Neural cell (in vitro differentiated cells): Measurements from ENCODE around the gene KCTD18. TPM values are rescaled to one million over a fixed set of nuclear protein-coding genes. Genes with fewer than 3 reads are reported as not detected.

Experiments used
- H2AFZ ChIP-seq: fragments of 200-600, 300-800 bp; sonication (generic), shearing (Covaris generic); 2 replicates; pipeline ENCODE4 v1.6.0; 2014; ENCODE audit warnings: low read depth, mild to moderate bottlenecking, antibody characterized with exemption, low read length, moderate library complexity
- H3F3A ChIP-seq: fragments of 200-600 bp; shearing (Covaris generic); 2 replicates; pipeline ENCODE4 v1.6.1; 2016; ENCODE audit warnings: mild to moderate bottlenecking, moderate library complexity, mixed read lengths, antibody characterized with exemption, low read length; ENCODE audit not compliant: insufficient read depth, poor library complexity, severe bottlenecking
- H3K27ac ChIP-seq: fragments of 200-600, 300-800 bp; sonication (generic), shearing (Covaris generic); 2 replicates; pipeline ENCODE4 v1.5.1; 2014; ENCODE audit warnings: mild to moderate bottlenecking, low read length, moderate library complexity
- H3K27me3 ChIP-seq: fragments of 300-800, 200-600 bp; sonication (generic), shearing (Covaris generic); 2 replicates; pipeline ENCODE4 v1.6.0; 2014; ENCODE audit warnings: mild to moderate bottlenecking, low read depth, low read length, moderate library complexity; ENCODE audit not compliant: insufficient read depth
- H3K36me3 ChIP-seq: fragments of 300-800, 200-600 bp; sonication (generic), shearing (Covaris generic); 2 replicates; pipeline ENCODE4 v1.5.1; 2014; ENCODE audit warnings: mild to moderate bottlenecking, antibody characterized with exemption, low read length, moderate library complexity; ENCODE audit not compliant: insufficient read depth
- H3K4me2 ChIP-seq: fragments of 300-800, 200-600 bp; sonication (generic), shearing (Covaris generic); 2 replicates; pipeline ENCODE4 v1.6.0; 2014; ENCODE audit warnings: mild to moderate bottlenecking, low read length
- H3K4me3 ChIP-seq: fragments of 300-800, 200-600 bp; sonication (generic), shearing (Covaris generic); 2 replicates; pipeline ENCODE4 v1.5.1; 2014; ENCODE audit warnings: mild to moderate bottlenecking, low read length, moderate library complexity
- H3K79me2 ChIP-seq: fragments of 200-600 bp; shearing (Covaris generic); replicated peaks from 2 replicates; pipeline ENCODE4 v1.6.0; 2014; ENCODE audit warnings: mild to moderate bottlenecking, low read length, moderate library complexity; ENCODE audit not compliant: insufficient read depth
- H3K9ac ChIP-seq: fragments of 300-800, 200-600 bp; sonication (generic), shearing (Covaris generic); 2 replicates; pipeline ENCODE4 v1.6.1; 2016; ENCODE audit warnings: mild to moderate bottlenecking, low read length, mixed read lengths
- H3K9me2 ChIP-seq: fragments of 200-600 bp; shearing (Covaris generic); 2 replicates; pipeline ENCODE4 v1.6.1; 2016; ENCODE audit warnings: mild to moderate bottlenecking, low read length, mixed read lengths; ENCODE audit not compliant: insufficient read depth
- H3K9me3 ChIP-seq: fragments of 200-600, 300-800 bp; sonication (generic), shearing (Covaris generic); 2 replicates; pipeline ENCODE4 v1.6.1; 2016; ENCODE audit warnings: mild to moderate bottlenecking, mixed run types, low read length, moderate library complexity, mixed read lengths
- H4K20me1 ChIP-seq: fragments of 200-600 bp; shearing (Covaris generic); 2 replicates; pipeline ENCODE4 v1.6.1; 2016; ENCODE audit warnings: mild to moderate bottlenecking, mixed run types; ENCODE audit not compliant: insufficient read depth
- EP300 ChIP-seq: fragments of 450-650 bp; conservative IDR thresholded peaks from 2 replicates; pipeline ENCODE4 v1.6.1; 2014; ENCODE audit warnings: antibody characterized with exemption, mild to moderate bottlenecking, moderate library complexity; ENCODE audit not compliant: poor library complexity, severe bottlenecking
- EZH2 ChIP-seq: fragments of 200-600, 300-800 bp; shearing (Covaris generic), sonication (generic); IDR thresholded peaks from 2 replicates; pipeline ENCODE4 v1.6.1; 2014; ENCODE audit warnings: antibody characterized with exemption, low read length, borderline replicate concordance, mild to moderate bottlenecking; ENCODE audit not compliant: insufficient read depth, poor library complexity, severe bottlenecking
- MXI1 ChIP-seq: fragments of 450-650 bp; conservative IDR thresholded peaks from 2 replicates; pipeline ENCODE4 v1.6.1; 2014; ENCODE audit warnings: antibody characterized with exemption, mild to moderate bottlenecking; ENCODE audit not compliant: poor library complexity, severe bottlenecking
- POLR2AphosphoS5 ChIP-seq: IDR thresholded peaks from 2 replicates; pipeline ENCODE4 v1.6.1; 2012
- RAD21 ChIP-seq: fragments of 450-650 bp; conservative IDR thresholded peaks from 2 replicates; pipeline ENCODE4 v1.6.1; 2014; ENCODE audit warnings: antibody characterized with exemption, mild to moderate bottlenecking, moderate library complexity
- REST ChIP-seq: IDR thresholded peaks from 2 replicates; pipeline ENCODE4 v1.6.1; 2012; ENCODE audit warnings: borderline replicate concordance
- SMC3 ChIP-seq: fragments of 450-650 bp; conservative IDR thresholded peaks from 2 replicates; pipeline ENCODE4 v1.6.1; 2014; ENCODE audit warnings: antibody characterized with exemption, mild to moderate bottlenecking, moderate library complexity; ENCODE audit not compliant: poor library complexity
- TAF1 ChIP-seq: IDR thresholded peaks from 2 replicates; pipeline ENCODE4 v1.6.1; 2012; ENCODE audit warnings: low read depth
- polyA plus RNA-seq: library from polyadenylated mRNA; depleted of rRNA; stranded (reverse); fragments of >200 nt; gene quantifications from 2 replicates; pipeline ENCODE4 v1.2.3, GENCODE V29; 2014

Gene KCTD18
- polyA plus RNA-seq, 1 donor from 2014 or later = 17.0 TPM

GRCh38 chr2:200469708-200470211 lies 40.1 kb downstream of the KCTD18 start:
- no peaks in the 10 kb centered on the region for H3K27me3 ChIP-seq
- no peaks in the 10 kb centered on the region for H3K9me2 ChIP-seq
- TF ChIP-seq POLR2AphosphoS5 (no peak), SMC3 (no peak), MXI1 (no peak), REST (no peak), EZH2 (no peak)
- H4K20me1 ChIP-seq = no peaks in the 10 kb centered on the region
- H3F3A ChIP-seq = no peaks in the 10 kb centered on the region
- no peak overlapping the region for H2AFZ ChIP-seq
- no peaks in the 10 kb centered on the region for H3K9me3 ChIP-seq
- H3K79me2 ChIP-seq = no peaks in the 10 kb centered on the region
- no peaks in the 10 kb centered on the region for H3K36me3 ChIP-seq
- no peak overlapping the region for H3K4me3 ChIP-seq
- no peak overlapping the region for H3K9ac ChIP-seq
- no peak overlapping the region for H3K27ac ChIP-seq
- H3K4me2 ChIP-seq = no peak overlapping the region

- Histone ChIP-seq H3K9me3 (no peaks in the 10 kb centered on the region), H3K4me3 (no peak overlapping the region), H3K27ac (no peak overlapping the region), H3F3A (no peaks in the 10 kb centered on the region), H4K20me1 (no peaks in the 10 kb centered on the region), H3K9ac (no peak overlapping the region), H3K36me3 (no peaks in the 10 kb centered on the region), H3K79me2 (no peaks in the 10 kb centered on the region), H3K27me3 (no peaks in the 10 kb centered on the region), H2AFZ (no peak overlapping the region), H3K9me2 (no peaks in the 10 kb centered on the region), H3K4me2 (no peak overlapping the region)
- TF ChIP-seq EP300 (no peak), RAD21 (no peak), TAF1 (no peak), SMC3 (no peak)
These were observed 41.8 kb downstream of the KCTD18 start for GRCh38 chr2:200467806-200468681.
